GM10266 (cell line): ENCODE data around the gene MAMDC4.
"Not testable (repeated sequence)": the region's sequence is repeated elsewhere in the genome, so short reads cannot be mapped to it uniquely, and the experiment has no call there.

Experiments
- DNase-seq: peaks from one replicate; pipeline ENCODE4 v3.0.0; 2012; ENCODE audit errors: extremely low spot score
- CTCF ChIP-seq: IDR thresholded peaks from 2 replicates; pipeline ENCODE4 v1.5.1; 2012; ENCODE audit warnings: mild to moderate bottlenecking, low read depth; ENCODE audit not compliant: control insufficient read depth, insufficient read depth; ENCODE audit errors: missing control alignments

The MAMDC4 gene

DNA sequence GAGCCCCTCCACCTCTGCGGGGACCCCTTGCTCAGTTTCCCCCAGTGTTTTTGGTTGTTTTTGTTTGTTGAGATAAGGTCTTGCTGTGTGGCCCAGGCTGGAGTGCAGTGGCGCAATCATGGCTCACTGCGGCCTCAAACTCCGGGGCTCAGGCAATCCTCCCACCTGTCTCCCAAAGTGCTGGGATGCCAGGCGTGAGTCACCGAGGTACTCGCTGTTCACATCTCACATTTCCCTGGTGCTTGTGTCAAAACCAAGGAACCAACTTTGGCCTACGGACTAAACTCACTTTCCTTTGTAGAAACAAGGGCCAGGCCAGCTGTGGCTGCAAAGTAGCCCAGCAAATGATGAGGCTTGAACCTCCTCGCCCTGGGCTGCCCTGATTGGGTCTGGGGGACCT lies 19.6 kb upstream of the MAMDC4 start:
- TF ChIP-seq CTCF: no peak
- no peak for DNase-seq

DNA sequence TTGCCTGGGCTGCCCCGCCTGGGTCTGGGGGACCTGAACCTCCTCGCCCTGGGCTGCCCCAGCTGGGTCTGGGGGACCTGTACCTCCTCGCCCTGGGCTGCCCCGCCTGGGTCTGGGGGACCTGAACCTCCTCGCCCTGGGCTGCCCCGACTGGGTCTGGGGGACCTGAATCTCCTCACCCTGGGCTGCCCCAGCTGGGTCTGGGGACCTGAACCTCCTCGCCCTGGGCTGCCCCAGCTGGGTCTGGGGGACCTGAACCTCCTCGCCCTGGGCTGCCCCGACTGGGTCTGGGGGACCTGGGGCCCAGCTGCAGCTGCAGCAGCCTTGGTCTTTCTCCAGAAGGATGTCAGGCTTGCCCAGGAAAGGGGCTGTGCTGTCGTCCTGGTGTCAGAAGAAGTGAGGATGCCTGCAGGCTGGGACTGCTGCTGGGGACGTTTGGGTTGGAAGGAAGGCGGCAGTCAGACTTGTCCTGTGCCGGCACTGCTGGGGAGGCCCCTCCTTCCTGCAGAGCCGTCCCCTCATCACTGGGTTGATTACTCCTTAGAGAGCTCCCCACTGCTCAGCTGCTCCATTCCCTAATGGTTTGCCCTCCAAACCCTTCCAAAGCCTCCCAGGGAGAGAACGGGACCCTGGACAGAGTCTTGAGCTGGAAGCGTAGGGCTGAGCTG lies 18.6 kb upstream of the MAMDC4 start:
- not testable (repeated sequence) for DNase-seq

GRCh38 chr9:136835162-136835931 lies 16.8 kb upstream of the MAMDC4 start:
- TF ChIP-seq CTCF: no peak
- no peak for DNase-seq

GRCh38 chr9:136835932-136836904 lies 15.9 kb upstream of the MAMDC4 start:
- DNase-seq: no peak
- TF ChIP-seq CTCF: no peak

GRCh38 chr9:136837146-136837855 lies 14.8 kb upstream of the MAMDC4 start:
- no peak for DNase-seq
- no peak for TF ChIP-seq CTCF

DNA sequence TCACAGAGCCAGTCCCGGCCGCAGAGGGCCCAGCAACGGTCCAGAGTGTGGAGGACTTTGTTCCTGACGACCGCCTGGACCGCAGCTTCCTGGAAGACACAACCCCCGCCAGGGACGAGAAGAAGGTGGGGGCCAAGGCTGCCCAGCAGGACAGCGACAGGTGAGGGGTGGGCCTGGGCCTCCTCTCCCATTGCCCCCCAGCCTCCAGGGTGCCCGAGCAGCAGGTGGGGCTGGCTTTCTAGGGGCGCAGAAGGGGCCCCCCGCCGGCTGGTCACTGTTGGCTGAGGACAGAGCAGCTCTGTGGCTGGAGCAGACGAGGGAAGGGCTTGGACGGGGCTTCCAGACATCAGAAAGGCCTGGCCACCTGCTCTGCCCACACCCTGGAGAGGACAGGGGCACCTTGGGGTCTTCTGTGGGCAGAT lies 14.3 kb upstream of the MAMDC4 start:
- DNase-seq: not testable (repeated sequence)

- TF ChIP-seq CTCF: no peak
These were observed 13.6 kb upstream of the MAMDC4 start for GRCh38 chr9:136838314-136839228.

More at GRCh38 chr9:136838314-136839228, 13.6 kb upstream of the MAMDC4 start:
- no peak for DNase-seq
